ENCODE measurements around the gene CLDN5. TPM values are rescaled to one million over a fixed set of nuclear protein-coding genes. Genes with fewer than 3 reads are reported as not detected.

CLDN5 gene
- total RNA-seq, 3 donors from 2014 or later = 65.0 to 301 (median 65.1) TPM

DNA sequence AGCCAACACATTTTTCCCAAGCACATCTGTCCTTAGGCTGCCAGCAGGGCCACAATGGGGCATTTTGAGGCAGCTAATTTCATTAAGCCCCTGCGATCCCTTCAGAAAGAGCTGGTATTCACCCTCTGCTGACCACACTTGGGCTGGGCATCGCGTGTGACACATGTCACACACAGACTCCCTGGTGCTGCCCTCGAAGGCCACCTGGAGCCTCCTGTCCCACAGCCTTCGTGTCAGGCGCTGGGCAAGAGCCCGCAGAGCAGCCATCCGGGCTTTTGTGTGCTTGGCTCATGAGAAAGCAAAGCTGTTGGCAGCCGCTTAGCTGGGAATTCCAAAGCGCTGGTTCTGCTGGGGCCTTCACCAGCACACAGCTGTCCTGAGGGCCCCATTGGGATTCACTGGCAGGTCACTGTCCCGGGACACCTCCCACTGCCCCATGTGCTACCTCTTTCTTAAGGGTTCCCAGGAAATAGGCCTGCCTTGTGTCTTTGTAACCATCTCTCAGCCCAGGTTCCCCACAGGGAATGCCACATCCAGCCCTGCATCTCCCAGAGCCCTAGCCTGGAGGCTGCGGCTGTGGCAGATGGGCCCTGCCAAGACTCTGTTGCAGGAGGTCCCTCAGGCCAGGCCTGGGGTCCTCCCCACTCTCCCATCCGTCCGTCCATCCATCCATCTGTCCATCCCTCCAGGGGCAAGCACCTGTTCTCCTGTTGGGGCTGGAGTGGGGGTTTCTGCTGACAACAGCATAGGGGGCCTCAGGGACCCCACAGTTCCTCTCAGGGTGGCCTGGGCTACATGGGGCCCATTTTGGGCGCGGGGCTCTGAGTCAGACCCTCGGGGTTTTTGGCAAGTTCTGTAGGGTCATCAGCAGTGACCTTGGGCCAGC, 4.9 kb downstream of the CLDN5 start:
- H3K27me3 ChIP-seq = peaks cover 0 to 23% of the 10 kb centered on the region in 2 donors
- no peaks in the 10 kb centered on the region for H3K9me3 ChIP-seq
- TF ChIP-seq POLR2A (IDR thresholded peaks at IDR 0.05) = no peak
- no peak overlapping the region for H3K27ac ChIP-seq
- no peak for DNase-seq (ENCODE audit: low spot score in 2 of 2)
- no peaks in the 10 kb centered on the region for H3K36me3 ChIP-seq
- peak overlapping the region in 1 of 3 donors; percentile 5 for H3K4me3 ChIP-seq
- intact Hi-C loops (cut with DNase I; ENCODE audit: low total_unique reads) = no loop called here
- peaks cover 0 to 1% of the 10 kb centered on the region in 2 donors for H3K4me1 ChIP-seq

DNA sequence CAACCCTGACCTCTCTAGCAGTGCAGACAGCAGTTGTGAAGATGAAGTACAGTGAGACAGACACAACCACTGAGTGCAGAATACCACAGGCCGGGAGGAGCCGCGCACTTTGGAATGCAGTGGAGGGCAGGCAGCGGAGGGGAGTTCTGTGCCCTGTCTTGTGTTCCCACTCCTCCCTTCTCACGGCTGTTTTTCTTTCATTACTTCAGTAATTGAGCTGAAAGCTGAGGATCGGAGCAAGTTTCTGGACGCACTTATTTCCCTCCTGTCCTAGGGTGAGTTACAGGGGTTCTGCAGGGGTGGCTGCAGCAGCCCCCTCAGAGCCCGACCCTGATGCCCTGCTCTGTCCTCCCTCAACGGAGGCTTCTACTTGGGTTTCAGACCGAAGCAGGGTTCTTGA, 5.6 kb downstream of the CLDN5 start:
- Histone ChIP-seq H3K9me3 (peaks cover 0 to 4% of the 10 kb centered on the region in 2 donors), H3K36me3 (no peaks in the 10 kb centered on the region), H3K27ac (no peak overlapping the region), H3K4me1 (no peaks in the 10 kb centered on the region), H3K27me3 (peaks cover 0 to 16% of the 10 kb centered on the region in 2 donors), H3K4me3 (no peak overlapping the region)
- TF ChIP-seq POLR2A (IDR thresholded peaks at IDR 0.05) (no peak), POLR2AphosphoS5 (IDR thresholded peaks at IDR 0.05) (no peak)
- TF ChIP-seq, protein P1, sequence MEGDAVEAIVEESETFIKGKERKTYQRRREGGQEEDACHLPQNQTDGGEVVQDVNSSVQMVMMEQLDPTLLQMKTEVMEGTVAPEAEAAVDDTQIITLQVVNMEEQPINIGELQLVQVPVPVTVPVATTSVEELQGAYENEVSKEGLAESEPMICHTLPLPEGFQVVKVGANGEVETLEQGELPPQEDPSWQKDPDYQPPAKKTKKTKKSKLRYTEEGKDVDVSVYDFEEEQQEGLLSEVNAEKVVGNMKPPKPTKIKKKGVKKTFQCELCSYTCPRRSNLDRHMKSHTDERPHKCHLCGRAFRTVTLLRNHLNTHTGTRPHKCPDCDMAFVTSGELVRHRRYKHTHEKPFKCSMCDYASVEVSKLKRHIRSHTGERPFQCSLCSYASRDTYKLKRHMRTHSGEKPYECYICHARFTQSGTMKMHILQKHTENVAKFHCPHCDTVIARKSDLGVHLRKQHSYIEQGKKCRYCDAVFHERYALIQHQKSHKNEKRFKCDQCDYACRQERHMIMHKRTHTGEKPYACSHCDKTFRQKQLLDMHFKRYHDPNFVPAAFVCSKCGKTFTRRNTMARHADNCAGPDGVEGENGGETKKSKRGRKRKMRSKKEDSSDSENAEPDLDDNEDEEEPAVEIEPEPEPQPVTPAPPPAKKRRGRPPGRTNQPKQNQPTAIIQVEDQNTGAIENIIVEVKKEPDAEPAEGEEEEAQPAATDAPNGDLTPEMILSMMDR (IDR thresholded peaks at IDR 0.05) = no peak
- intact Hi-C loops (cut with DNase I; ENCODE audit: low total_unique reads) = no loop called here
- no peak for DNase-seq (ENCODE audit: low spot score in 2 of 2)

DNA sequence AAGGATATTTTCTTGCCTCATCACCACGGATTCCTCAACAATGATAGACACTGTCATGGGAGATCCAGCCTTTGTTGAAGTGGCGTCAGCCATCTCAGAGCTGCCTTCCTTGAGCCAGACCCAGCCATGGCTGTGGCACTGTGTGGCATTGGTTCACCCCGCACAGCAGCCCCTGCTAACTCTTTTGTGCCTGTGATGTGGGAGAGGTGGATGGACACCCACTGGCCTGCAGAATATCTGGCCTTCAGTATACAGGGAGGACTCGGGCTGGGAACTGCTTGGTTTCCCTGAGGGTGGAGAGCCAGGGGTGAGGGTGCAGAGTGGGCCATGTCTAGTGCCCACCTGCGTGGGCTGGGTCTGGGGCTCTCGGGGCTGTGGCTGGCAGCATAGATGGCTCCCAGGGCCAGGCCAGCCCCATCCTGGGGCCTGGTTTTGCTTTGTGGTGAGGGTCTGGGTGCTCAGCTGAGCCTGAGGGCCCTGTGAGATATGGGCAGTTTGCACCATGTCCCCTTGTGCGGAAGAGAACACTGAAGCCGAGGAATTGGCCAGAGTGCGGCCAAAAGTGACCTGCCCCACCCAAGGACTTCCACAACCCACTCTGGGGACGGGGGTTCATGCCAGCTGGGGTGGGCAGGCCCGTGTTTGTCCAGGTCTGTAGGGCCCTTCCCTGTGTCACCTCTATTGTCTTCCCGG, 6.1 kb downstream of the CLDN5 start:
- H3K9me3 ChIP-seq = peaks cover 0 to 4% of the 10 kb centered on the region in 2 donors
- H3K4me1 ChIP-seq = no peaks in the 10 kb centered on the region
- H3K27me3 ChIP-seq = peaks cover 0 to 11% of the 10 kb centered on the region in 2 donors
- TF ChIP-seq, protein P1 (IDR thresholded peaks at IDR 0.05) = no peak
- no peak overlapping the region for H3K27ac ChIP-seq
- no peak for DNase-seq (ENCODE audit: low spot score in 2 of 2)
- no peak overlapping the region for H3K4me3 ChIP-seq
- no peaks in the 10 kb centered on the region for H3K36me3 ChIP-seq
- intact Hi-C loops (cut with DNase I; ENCODE audit: low total_unique reads) = no loop called here

DNA sequence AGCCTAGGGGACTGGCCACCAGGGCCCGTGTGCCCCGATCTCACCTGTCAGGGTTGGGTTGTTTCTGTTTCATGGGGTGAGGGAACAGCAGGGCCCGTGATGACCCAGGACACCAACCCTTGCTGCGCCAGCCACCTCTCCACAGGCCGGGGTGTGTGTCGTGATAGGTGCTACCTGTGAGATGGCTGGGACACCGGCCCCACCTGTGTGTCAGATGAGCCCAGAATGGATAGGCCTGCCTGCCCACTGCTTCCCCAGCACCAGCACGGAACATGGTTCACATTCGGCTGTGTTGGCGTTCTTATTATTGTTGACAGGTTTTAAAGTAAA, 7.1 kb downstream of the CLDN5 start:
- Histone ChIP-seq H3K27ac (no peak overlapping the region), H3K27me3 (peaks cover 0 to 1% of the 10 kb centered on the region in 2 donors), H3K4me3 (no peak overlapping the region), H3K36me3 (no peaks in the 10 kb centered on the region), H3K4me1 (no peaks in the 10 kb centered on the region), H3K9me3 (peaks cover 0 to 4% of the 10 kb centered on the region in 2 donors)
- intact Hi-C loops (cut with DNase I; ENCODE audit: low total_unique reads) = no loop called here
- no peak for DNase-seq (ENCODE audit: low spot score in 2 of 2)
- TF ChIP-seq, protein P1 (IDR thresholded peaks at IDR 0.05) = no peak
- TF ChIP-seq POLR2A (IDR thresholded peaks at IDR 0.05) (no peak), POLR2AphosphoS5 (IDR thresholded peaks at IDR 0.05) (no peak)

DNA sequence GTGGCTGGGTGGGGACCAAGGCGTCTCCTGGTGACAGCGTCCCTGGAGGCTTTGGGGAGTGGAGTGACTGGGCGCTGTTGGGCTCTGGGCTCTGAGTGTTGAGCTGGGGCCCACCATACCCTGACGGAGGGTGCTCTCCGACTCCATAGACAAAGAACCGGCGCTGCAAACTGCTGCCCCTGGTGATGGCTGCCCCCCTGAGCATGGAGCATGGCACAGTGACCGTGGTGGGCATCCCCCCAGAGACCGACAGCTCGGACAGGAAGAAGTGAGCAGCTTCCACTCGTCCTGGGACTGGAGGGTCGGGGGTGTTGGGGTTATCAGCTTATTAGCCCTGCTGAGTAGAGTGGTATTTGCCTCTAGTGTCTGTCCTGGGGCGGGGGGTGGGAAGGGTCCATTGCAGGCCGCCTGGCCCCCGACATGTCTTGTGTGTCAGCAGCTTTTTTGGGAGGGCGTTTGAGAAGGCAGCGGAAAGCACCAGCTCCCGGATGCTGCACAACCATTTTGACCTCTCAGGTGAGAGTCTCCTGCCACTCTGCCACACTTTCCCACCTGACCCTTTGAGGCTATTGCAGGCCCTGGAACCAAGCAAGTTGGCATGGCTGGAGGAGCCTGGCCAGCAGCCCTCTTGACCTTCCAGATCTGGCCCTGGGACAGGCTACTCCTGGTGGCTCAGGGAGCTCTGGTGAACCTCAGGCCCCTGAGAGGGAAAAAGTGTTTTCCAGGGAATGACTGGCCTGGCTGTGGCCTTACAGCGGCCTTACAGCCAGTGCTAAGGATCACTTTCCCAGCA, 7.6 kb downstream of the CLDN5 start:
- Histone ChIP-seq H3K4me3 (no peak overlapping the region), H3K27me3 (no peaks in the 10 kb centered on the region), H3K36me3 (no peaks in the 10 kb centered on the region), H3K27ac (no peak overlapping the region), H3K4me1 (no peaks in the 10 kb centered on the region), H3K9me3 (peaks cover 0 to 4% of the 10 kb centered on the region in 2 donors)
- TF ChIP-seq, protein P1 (IDR thresholded peaks at IDR 0.05) = no peak
- TF ChIP-seq POLR2AphosphoS5 (IDR thresholded peaks at IDR 0.05) (no peak), POLR2A (IDR thresholded peaks at IDR 0.05) (no peak)
- intact Hi-C loops (cut with DNase I; ENCODE audit: low total_unique reads) = no loop called here
- no peak for DNase-seq (ENCODE audit: low spot score in 2 of 2)
